ENCODE measurements around the gene TRPC4AP. TPM values are rescaled to one million over a fixed set of nuclear protein-coding genes. Genes with fewer than 3 reads are reported as not detected.

The TRPC4AP gene
- polyA plus RNA-seq, 1 donor = 62.0 TPM

DNA sequence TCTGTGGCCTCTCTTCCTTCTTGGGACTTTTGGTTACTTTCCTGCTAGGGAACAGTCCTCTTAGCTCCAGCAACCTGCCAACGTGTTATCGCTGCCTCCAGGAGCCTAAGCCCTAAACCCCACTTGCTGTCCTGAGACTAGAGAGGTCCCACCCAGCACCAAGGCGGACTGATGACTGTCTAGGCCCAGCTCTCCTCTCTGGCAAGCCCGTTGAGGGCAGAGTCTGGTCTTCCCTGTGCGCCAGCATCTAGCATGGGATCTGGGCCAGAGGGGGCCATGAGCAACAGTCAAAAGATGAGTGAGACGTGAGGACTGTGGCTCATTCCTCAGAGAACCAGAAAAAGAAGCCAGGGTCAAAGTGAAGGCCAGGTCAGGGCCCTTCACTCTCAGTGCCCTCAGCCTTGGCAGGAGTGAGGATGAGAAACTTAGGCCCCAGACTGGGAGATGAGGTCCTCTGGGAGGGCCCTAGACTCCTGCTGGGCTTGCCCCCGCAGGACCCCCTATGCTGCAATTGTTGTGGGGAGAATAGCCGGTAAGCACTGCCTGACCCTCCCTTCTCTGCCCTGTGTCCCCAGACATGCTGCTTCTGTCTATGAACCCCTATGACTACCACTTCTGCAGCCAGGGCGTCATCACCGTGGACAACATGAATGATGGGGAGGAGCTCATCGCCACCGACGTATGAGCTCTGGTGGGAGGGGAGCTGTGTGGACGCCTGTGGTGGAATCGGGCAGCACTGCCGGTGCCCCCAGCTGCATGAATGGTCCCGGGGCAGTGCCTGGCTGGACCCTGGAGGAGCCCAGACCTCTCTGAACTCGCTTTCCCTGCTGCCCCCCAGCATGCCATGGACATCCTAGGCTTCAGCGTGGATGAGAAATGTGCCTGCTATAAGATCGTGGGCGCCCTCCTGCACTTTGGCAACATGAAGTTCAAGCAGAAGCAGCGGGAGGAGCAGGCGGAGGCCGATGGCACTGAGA is 106.0 kb downstream of the TRPC4AP start:
- DNase-seq = no peak

DNA sequence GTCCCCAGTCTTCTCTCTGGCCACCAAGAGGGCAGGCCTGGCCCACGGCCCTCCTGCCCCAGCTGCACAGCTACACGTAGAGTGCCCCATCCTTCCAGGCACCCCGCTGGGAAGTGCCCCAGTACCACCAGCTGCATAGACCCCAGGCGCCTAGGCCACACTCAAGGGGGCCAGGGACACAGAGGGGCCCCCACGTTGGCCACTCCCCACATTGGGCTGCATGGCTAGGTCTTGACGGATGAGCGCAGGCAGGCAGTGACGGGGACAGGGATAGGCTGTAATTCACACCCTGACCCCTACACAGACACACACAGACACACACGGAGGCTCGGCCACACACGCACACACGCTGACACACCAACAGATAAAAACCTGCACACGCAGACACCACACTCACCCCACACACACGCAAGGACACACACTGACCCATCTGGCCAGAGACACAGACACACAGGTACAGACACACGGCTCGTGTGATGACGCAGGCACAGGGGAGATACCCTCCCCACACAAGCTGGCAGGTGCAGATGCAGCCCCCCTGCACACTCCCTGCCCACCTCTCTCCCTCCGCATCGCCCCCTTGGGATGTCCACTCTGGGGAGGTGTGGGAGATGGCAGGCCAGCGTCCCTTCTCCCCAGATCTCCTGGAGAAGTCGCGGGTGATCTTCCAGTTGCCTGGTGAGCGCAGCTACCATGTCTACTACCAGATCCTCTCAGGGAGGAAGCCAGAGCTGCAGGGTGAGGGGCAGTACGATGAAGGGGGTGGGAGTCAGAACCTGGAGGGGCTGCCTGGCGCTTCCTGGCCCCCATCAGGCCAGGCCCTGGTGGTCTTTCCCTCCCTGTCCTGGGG is 106.9 kb downstream of the TRPC4AP start:
- DNase-seq = no peak

DNA sequence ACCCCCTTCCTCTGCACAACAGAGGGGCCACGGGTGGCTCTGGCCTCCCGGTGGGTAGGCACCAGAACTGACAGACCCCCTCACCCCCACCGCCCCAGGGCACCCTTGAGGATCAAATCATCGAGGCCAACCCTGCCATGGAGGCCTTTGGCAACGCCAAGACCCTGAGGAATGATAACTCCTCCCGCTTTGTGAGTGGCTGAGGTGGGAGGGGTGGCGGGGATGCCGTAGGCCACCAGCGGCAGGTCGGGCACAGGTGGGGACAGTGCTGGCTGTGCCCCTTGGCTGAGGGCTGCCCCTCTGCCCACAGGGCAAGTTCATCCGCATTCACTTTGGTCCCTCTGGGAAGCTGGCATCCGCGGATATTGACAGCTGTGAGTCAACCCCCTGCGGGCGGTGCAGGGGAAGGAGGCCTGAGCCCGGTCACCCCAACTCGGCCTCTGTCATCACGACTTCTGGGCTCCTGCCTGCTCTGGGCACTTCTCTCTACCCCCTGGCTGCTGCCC is 107.8 kb downstream of the TRPC4AP start:
- no peak for DNase-seq

DNA sequence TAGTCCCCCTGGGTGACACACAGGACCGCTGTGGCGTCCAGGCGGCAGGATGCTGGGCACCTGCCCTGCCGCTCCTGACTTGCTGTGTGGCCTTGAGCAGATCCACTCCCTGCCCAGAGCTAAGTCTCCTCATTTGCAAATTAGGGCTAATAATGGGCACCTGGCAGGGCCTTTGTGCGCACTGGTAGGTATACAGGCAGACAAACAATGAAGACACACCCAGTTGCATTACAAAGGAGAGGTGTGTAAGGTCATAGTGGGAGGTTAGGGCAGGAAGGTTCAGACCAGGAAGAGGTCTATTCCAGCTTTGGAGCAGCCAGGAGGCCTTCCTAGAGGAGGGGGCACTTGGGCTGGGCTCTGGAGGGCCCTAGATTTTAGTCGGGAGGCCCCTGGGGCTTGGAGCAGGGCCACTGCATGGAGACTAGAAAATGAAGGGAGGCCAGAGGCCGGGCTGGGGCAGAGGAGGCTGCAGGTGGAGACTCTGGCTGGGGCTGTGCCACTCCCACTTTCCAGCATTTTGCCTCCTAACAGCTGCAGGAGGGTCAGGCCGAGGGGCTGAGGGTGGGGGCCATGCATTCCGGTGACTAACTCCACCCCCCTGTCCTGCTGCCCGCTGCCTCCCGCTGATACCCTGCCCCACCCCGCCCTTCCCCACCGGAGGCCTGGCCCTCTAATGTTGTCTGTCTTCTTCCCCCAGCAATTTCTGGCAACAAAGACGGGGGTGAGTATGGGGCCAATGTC is 108.4 kb downstream of the TRPC4AP start:
- DNase-seq = no peak

DNA sequence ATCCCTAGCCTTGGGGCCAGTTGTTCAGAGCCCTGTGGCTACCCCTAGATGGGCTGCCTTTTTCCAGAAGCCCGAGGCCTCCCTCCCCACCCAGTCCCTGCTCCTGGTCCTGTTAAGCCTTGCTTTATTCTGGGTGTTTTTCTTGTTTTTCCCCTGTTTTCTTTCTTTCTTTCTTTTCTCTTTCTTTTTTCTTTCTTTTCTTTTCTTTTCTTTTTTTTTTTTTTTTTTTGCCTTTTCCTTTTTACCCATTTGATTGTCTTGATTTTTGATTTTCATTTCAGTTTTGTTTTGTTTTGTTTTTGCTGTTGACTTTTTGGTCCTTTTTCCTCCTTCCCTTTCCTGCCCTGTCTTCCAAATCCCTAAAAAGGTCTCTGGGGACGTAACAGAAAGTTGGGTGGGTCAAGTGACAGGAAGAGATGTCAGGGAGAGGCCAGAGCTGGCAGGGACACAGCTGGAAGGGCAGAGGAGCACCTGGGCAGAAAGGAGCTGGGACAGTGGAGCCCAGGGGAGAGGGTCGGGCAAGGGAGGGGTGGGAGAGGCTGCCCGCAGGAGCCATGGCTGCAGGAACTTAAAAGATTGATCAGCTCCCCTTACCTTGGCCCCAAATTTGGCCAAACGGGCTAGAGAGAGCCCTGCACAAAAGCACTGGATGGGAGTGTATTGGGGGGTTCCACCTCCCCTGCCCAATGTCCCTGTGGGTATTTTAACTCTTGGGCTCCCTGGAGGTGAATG is 109.4 kb downstream of the TRPC4AP start:
- no peak for DNase-seq

DNA sequence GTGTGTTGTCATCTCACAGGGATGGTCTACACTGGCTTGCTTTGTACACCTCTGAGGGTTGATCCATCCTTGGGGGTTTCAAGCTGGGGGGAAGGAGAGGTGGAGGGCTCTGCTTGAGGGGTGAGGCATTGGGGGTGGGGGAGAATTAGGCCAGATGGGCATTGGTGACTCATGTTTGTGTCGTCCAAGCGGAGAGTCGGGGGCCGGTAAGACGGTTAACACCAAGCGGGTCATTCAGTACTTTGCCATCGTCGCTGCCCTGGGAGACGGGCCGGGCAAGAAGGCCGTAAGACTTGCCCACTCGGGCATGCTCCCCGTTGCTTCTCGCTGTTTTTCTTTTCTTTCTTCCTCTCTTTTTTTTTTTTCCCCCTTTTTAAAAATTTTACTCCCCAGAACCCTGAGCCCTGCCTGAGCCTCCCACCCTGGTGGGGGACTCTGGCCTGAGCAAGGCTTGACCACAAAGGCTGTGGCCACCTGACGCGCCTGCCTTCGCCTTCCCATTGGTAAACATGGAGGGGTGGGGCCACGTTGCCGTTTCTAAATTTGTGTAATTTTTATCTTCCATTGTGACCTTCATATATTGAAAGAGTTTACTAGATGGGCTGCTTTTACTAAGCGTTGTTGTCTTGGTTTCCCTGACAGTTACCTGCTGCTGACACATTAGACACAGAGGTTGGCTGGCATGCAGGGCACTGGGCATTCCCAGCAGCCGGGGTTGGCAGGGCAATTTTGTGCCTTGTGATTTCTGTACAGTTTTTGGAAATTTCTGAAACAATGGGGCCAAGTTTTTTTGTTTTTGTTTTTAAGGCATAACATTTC is 110.1 kb downstream of the TRPC4AP start:
- DNase-seq = no peak

DNA sequence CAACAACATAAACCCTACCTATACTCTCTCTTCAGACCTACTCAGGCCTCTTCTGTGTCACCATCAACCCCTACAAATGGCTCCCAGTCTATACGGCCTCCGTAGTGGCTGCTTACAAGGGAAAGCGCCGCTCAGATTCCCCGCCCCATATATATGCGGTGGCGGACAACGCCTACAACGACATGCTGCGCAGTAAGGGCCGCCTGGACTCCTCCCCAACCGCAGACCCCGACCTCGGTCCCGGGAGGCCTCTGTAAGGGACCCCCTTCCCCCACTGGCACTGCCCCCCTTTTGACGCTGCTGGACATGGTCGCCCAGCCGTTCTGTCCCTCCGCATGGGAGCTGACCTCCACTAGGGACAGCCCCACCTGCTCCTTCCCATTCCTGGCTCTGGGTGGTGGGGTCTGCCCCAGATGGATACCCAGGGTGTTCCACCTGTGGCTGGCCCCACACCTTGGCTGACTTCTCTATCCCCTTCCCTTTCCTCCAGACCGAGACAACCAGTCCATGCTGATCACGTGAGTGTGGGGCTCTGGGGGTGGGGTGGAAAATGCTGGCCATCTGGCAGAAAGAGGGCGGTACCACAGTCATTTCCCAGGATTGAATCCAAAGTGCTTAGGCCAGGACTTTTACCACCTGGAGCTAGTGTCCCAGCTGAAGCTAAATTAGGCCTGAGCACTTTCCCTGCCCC is 111.9 kb downstream of the TRPC4AP start:
- DNase-seq = no peak

DNA sequence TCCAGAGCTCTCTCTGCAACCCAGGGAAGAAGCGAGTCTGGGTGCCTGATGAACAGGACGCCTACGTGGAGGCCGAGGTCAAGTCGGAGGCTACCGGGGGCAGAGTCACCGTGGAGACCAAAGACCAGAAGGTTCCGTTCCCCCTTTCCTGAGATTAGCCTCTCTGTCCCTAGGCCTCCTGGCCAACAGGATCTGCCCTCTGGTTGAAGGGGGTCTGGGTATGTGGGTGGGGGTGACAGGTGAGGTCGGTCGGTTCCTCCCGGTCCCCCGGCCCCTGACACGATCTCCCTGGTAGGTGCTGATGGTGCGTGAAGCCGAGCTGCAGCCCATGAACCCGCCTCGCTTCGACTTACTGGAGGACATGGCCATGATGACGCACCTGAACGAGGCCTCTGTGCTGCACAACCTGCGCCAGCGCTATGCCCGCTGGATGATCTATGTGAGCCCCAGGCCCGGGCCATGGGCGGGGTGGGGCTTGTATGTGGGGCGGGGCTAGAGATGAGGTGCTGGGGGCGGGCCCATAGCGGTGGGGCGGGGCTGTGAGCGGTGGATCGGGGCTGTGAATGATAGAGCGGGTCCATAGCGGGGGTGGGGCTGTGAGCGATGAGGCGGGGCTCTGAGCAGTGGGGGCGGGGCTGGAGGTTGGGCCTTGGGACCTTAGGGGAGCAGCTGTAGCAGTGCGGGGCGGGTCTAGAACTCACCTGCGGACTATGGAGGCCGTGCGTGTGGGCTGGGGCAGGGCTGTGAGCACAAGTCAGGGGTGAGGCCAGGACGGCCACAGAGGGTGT is 113.0 kb downstream of the TRPC4AP start:
- no peak for DNase-seq

DNA sequence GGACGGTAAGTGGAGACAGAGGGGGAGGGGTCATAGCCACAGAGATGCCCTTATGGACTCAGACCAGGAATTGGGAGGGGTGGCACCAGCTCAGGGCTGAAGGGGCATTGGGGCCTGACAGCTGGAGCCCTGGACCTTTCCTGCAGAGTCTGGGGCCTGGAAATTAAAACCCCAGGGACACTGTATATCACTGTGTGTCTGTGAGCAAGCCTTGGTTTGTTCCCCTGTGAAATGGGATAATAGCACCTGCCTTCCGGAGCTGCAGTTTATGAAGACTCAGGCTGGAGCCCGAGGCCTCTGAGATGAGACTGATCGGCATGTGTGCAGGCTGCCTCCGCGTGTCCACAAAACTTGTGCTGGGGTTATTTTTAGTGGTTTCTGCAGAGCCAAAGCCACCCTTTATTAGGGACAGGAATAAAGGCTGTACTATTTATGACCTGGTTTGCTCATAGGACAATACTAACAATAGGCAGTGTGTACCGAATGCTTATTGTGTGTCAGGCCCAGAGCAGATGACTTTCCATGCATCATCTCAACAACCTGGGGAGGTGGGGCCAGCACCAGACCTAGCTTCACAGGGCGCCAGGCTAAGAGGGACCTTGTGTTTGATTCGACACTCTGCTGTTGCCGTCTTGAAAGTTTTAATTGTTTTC is 114.4 kb downstream of the TRPC4AP start:
- DNase-seq = no peak

DNA sequence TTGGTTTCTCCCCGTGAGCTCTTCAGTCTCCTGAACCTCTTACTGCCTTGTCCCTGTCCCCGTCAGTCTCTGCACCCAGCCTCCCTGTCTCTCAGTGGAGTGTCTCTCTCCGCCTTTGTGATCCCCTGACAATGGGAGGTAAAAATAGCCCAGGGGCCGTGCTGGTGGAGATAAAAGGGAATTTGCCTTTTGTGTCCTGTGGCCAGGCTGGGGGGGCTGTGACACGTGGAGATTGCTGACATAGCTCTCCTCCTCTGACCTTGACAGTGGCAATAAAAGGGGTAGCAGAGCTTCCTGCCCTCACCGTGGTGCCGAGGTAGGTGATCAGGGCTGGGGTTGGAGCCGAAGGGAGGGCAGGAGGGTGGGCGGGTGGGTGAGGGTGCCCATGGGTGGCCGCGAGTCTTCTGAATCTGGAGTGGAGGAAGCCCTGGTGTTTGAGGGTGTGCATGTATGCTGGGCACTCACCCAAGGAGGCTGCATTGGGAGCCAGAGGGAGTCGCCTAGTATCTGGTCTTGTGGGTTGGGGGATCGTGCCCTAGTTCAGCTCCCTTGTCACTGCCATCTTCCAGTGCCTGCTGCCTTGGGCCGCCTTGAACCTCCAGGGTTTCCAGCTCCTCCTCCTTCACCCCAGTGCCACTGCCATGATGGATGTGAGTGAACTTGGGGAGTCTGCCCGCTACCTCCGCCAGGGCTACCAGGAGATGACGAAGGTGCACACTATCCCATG is 115.1 kb downstream of the TRPC4AP start:
- DNase-seq = no peak

DNA sequence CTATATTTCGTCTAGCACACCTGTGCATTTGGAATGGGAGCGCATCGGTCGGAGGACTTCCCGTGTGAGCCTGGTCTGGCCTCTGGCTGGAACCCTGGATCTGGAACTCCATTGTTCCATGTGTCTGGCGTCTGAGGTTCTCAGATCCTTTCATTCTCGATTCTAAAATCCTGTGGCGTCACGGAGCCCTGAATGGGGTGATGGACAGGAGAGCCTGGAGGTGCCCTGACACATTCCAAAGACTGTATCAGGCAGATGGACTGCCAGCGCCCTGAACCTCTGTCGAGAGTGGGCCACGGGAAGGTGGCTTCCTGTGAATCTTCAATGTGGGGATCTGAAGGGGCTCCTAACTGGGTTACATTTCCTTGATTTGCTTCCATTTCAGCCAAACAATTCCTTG is 116.3 kb downstream of the TRPC4AP start:
- DNase-seq = no peak

DNA sequence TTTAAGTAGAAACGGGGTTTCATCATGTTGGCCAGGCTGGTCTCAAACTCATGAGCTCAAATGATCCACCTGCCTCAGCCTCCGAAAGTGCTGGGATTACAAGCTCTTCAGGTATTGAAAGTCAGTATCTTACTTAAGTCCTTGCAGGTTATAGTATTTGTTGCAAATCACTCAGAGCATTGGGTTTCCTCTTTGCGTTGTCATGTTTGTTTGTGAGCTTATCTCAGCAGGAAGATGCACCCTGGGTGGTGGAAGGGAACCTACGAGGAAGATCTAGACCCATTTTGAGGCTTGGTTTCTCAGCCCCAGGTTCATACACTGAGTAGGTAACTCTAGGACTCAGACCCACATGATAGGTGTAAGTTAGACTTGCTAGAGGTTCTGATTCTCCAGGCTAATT is 118.4 kb downstream of the TRPC4AP start:
- DNase-seq = no peak

DNA sequence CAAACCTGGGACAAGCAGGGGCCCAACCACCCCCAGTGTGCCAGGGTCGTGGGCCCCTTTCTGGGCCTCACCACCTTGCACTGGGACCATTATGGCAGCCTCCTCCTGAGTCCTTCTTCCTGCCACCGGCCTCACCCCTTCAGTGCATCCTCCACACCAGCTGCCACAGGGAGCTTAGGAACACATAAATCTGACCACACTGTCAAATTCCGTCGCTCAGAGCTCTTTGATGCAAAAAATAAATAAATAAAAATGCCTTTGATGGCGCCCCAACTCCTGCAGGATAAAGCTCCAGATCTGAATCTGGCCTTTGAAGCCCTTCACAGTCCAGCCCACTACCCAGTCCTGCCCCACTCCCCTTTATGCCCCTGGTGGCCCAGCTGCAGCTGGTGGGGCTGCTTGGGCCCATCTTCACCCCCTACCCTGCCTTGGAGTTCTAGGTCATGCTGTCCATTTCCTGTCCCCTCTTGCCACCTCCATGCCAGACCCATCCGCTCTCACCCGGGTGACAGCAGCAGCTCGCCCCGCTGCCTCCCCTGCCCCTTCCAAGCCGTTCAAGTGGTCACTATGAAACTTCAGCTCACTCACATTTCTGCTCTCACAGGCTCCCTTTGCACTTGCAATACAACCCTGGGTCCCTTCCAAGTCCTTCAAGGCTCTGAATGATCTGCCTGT is 120.9 kb downstream of the TRPC4AP start:
- DNase-seq = no peak

DNA sequence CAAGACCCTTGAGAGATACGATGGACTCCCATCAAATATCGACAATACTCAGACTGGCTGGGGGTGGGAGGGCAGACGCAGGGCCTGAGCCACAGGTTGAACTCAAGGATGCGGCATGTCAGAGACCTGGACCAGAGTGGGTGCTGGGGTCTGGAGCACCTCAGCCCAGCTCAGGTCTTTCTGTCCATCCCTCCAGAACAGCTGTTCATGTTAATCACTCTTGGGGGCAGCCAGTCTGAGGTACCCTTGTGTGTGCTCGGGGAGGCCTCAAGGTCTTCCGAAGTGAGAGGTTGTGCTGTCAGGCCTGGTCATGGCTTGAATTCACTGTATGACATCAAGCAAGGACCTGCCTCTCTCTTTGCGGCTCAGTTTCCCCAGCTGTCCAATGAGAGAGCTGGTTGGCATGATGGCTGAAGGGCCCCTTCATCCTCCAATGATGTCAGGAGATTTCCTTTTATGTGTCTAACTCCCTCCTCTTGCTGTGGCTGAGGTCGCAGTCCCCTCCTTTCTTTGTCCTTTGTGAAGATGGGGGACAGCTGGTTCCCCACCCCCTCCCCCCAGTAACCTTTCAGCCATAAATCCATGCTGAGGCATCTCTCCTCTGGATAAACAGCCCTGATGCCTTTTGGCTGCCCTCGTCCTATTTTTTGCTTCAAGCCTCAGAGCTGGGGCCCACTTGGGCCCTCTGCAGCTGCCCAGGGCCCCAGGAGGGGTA is 121.6 kb downstream of the TRPC4AP start:
- DNase-seq = no peak

DNA sequence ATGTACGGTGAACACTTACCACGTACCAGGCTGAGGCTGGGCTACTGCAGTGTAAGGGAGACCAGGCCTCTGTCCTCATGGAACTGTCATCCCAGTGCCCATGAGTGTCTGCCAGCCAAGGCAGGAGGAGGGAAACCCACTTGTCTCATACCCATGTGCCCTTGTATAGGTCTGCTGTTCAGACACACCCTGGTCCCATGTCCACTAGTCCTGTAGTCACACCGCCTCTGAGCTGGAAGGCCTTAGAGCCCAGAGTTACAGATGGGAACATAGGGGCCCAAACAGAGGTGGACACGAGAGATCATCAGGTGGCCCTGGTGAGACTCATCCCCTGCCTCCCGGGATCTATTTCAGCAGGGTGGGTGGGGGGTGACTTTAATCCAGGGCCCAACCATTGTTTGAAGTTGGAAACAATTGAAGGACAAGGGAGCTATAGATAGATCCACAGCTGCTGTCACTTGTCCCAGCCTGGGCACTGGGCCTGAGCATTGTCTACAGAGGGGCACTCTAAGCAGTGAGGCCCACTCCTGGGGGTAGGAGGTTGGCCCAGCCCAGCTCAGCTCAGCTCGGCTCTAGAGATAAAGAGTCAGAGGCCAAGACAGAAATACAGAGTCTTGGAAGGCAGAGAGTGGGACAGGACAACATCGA is 122.3 kb downstream of the TRPC4AP start:
- DNase-seq = no peak

DNA sequence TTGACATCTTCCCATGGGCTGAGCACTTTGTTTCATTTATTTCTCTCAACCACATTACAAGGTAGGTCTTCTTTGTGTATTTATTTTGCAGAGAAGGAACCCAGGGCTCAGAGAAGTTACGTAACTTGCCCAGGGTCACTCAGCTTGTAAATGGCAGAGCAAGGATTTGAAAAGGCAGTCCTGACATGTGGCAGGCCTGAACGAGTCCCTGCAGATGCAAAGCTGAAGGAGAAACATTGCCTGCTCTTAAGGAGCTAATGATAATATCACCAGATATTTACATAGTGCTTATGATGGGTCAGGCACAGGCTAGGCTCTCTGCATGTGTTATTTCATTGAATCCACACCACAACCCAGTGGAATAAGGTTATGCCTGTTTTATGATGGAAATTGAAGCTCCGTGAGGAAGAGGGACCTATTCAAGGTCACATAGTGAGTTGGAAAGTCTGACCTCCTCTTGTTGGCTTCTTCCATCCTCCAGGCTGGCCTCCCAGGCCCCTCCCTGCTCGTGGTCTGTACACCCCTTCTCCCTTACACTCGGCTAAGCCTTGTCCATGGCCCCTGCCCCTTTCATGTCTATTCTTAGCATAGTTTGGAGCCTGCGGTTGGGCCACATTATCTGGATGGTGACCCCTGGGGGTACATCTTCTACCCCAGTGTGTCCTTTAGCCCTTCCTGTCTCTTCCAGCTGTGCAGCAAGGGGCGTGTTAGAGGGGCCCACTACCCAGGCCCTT is 124.4 kb downstream of the TRPC4AP start:
- no peak for DNase-seq
